PC-3 (cell line): ENCODE results near the gene USP22.

Experiments
- EZH2 ChIP-seq: fragments of 300-600 bp; sonication (generic); IDR thresholded peaks from one replicate; pipeline ENCODE4 v1.6.1; 2017; ENCODE audit warnings: antibody characterized with exemption, mild to moderate bottlenecking, low read length; ENCODE audit not compliant: unreplicated experiment
- TF ChIP-seq, protein P1 (sequence below): fragments of 300-600 bp; sonication (generic); conservative IDR thresholded peaks from 2 replicates; pipeline ENCODE4 v1.5.1; 2017; ENCODE audit warnings: antibody characterized with exemption, low read depth, mild to moderate bottlenecking, low read length

DNA sequence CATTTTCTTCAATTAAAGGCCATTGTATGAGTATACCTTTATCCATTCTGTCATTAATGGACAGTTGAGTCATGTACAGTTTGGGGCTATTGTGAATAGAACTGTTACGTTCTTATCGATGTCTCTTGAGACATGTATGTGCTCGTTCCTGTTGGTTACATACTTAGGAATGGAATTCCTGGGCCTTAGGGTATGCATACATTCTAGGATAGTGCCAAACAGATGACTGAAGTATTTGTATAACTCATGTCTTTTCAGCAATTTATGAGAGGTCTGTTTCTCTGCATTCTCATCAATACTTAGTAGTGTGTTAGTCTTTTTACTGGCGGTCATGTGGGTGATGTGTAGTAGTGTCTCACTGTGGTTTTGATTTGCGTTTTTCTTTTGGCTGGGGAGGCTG, 81.2 kb downstream of the USP22 start:
- TF ChIP-seq, protein P1, sequence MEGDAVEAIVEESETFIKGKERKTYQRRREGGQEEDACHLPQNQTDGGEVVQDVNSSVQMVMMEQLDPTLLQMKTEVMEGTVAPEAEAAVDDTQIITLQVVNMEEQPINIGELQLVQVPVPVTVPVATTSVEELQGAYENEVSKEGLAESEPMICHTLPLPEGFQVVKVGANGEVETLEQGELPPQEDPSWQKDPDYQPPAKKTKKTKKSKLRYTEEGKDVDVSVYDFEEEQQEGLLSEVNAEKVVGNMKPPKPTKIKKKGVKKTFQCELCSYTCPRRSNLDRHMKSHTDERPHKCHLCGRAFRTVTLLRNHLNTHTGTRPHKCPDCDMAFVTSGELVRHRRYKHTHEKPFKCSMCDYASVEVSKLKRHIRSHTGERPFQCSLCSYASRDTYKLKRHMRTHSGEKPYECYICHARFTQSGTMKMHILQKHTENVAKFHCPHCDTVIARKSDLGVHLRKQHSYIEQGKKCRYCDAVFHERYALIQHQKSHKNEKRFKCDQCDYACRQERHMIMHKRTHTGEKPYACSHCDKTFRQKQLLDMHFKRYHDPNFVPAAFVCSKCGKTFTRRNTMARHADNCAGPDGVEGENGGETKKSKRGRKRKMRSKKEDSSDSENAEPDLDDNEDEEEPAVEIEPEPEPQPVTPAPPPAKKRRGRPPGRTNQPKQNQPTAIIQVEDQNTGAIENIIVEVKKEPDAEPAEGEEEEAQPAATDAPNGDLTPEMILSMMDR, result no peak
- TF ChIP-seq EZH2, result no peak
